Stomach (tissue), 9 donors: ENCODE data around the gene NRXN2. TPM values are rescaled to one million over a fixed set of nuclear protein-coding genes. Genes with fewer than 3 reads are reported as not detected.
A peak's percentile ranks its signal among the peaks of the same experiment; 100 is the strongest.

Experiments used
- DNase-seq, 2 donors: peaks; one replicate each; pipeline versions ENCODE4 v3.0.0 to v3.0.0-alpha.2; 2013 to 2019
- H3K27ac ChIP-seq, 5 donors: fragments of 200-600 bp in 4 of 5; sonication (generic) in 4 of 5; one replicate each; pipeline ENCODE4 v1.5.1; 2013 to 2019; ENCODE audit warnings: mild to moderate bottlenecking in 1 of 5, moderate library complexity in 1 of 5
- H3K27me3 ChIP-seq, 3 donors: fragments of 200-600 bp; sonication (generic); one replicate each; pipeline ENCODE4 v1.5.1; 2017 to 2019; ENCODE audit warnings: mixed run types in 1 of 3
- H3K36me3 ChIP-seq, 4 donors: fragments of 200-600 bp; sonication (generic); 1 replicate in 3 of 4; 2 replicates in 1 of 4; pipeline ENCODE4 v1.5.1; 2016 to 2019
- H3K4me1 ChIP-seq, 4 donors: fragments of 200-600 bp; sonication (generic); one replicate each; pipeline ENCODE4 v1.5.1; 2016 to 2019
- H3K4me3 ChIP-seq, 4 donors: fragments of 200-600 bp; sonication (generic) in 3 of 4; one replicate each; pipeline ENCODE4 v1.5.1; 2016 to 2019; ENCODE audit warnings: mild to moderate bottlenecking in 1 of 4
- H3K9me3 ChIP-seq, 4 donors: fragments of 200-600 bp; sonication (generic); one replicate each; pipeline ENCODE4 v1.5.1; 2016 to 2019
- EP300 ChIP-seq: sonication (generic); formaldehyde crosslinking; IDR thresholded peaks from one replicate; pipeline ENCODE4 v1.6.1; 2017; ENCODE audit warnings: antibody characterized with exemption
- POLR2A ChIP-seq, 4 donors: fragments of 450-650 bp; IDR thresholded peaks; one replicate each; pipeline ENCODE4 v1.6.1; 2016; ENCODE audit warnings: antibody characterized with exemption in 4 of 4, control low read depth in 2 of 4, mild to moderate bottlenecking in 1 of 4, moderate library complexity in 1 of 4
- POLR2AphosphoS5 ChIP-seq, 3 donors: sonication (generic); formaldehyde crosslinking; IDR thresholded peaks; one replicate each; pipeline ENCODE4 v1.6.1; 2016; ENCODE audit warnings: antibody characterized with exemption in 3 of 3
- WGBS, 5 donors: extraction: QIAGEN DNeasy Blood & Tissue Kit in 3 of 5; methylation state at CpG; one replicate each; pipeline versions ENCODE4 v1.1.5 to v1.1.7; 2013 to 2018; 5-methylcytosine and 5-hydroxymethylcytosine counted together
- intact Hi-C: fragments of 100-400 bp; cut with DNase I; formaldehyde crosslinking; loops from one replicate; pipeline ENCODE4 v1.15.1; 2023; ENCODE audit warnings: low total_unique reads
- polyA plus RNA-seq, 3 donors: library from polyadenylated mRNA; stranded (reverse); fragments of 200-250 nt; gene quantifications; one replicate each; pipeline ENCODE4 v1.2.3, GENCODE V29; 2013
- total RNA-seq, 5 donors: library from RNA; depleted of rRNA; stranded (reverse); fragments of >200 nt; gene quantifications; one replicate each; pipeline versions ENCODE4 v1.1.0 to v1.2.3, GENCODE V29; 2014 to 2016
- TF ChIP-seq, protein P1 (sequence below), 7 experiments: fragments of 450-650 bp in 4 of 7; fragments of 200-600 bp in 3 of 7; sonication (generic) in 3 of 7; IDR thresholded peaks; one replicate each; pipeline ENCODE4 v1.5.1; 2016 to 2019; ENCODE audit warnings: antibody characterized with exemption in 7 of 7, control low read depth in 2 of 7, mild to moderate bottlenecking in 1 of 7
- donor health status: healthy with polysubstance abuse.
- donor health status: Bipolar disorder and iron deficiency.
- donor health status: healthy.

NRXN2 gene
- total and polyA plus RNA-seq, 8 donors = 0.14 to 16.9 (median 1.2) TPM; not detected in 4

DNA sequence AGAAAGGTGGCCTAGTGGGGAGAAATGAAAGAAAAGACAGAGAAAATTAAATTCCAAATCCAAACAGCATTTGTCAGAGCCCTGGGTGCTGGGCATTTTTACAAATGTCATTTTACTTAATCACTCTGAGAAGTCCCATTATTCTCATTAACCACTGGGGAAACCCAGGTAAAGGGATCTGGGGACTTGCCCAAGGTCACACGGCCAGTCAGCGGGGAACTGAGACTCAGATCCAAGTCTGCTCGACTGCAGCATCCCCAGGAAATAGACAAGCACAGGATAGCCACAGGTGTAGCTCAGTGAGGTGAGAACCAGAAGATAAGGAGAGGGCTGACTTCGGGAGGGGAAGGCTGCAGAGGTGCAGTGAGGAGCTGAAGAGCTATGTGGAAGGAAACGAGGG lies 7.9 kb downstream of the NRXN2 start:
- TF ChIP-seq, protein P1, sequence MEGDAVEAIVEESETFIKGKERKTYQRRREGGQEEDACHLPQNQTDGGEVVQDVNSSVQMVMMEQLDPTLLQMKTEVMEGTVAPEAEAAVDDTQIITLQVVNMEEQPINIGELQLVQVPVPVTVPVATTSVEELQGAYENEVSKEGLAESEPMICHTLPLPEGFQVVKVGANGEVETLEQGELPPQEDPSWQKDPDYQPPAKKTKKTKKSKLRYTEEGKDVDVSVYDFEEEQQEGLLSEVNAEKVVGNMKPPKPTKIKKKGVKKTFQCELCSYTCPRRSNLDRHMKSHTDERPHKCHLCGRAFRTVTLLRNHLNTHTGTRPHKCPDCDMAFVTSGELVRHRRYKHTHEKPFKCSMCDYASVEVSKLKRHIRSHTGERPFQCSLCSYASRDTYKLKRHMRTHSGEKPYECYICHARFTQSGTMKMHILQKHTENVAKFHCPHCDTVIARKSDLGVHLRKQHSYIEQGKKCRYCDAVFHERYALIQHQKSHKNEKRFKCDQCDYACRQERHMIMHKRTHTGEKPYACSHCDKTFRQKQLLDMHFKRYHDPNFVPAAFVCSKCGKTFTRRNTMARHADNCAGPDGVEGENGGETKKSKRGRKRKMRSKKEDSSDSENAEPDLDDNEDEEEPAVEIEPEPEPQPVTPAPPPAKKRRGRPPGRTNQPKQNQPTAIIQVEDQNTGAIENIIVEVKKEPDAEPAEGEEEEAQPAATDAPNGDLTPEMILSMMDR (IDR thresholded peaks at IDR 0.05) = no peak
- TF ChIP-seq POLR2AphosphoS5 (IDR thresholded peaks at IDR 0.05) (no peak), EP300 (no peak), POLR2A (IDR thresholded peaks at IDR 0.05) (no peak)
- Histone ChIP-seq H3K4me3 (no peak overlapping the region), H3K27ac (no peak overlapping the region), H3K36me3 (no peaks in the 10 kb centered on the region), H3K27me3 (peaks cover 26 to 100% (median 88%) of the 10 kb centered on the region in 3 donors), H3K9me3 (no peaks in the 10 kb centered on the region), H3K4me1 (peaks cover 21 to 37% (median 29%) of the 10 kb centered on the region in 4 donors)
- WGBS, 5 donors = 40 to 51% (median 46%) methylated on average over 5 of the region's 5 CpGs
- DNase-seq = no peak
- intact Hi-C loops = no loop called here

DNA sequence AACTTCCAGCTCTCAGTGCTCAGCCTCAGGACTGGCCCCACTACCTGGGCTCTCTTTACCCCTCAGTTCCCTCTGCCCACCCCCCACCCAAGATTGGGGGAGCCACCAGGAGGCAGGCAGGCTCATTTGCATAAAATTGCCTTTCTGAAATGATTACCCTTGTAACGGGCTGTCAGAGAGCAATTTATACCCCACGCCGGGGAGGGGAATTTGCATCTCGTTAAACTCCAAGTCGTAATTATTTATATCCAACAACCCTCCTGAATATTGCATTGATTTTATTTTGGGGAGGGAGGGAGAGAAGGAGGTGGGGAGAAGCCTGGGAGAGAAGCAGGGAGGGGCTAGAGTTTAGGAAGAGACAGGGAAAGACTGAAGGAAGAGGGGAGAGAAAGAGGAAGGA lies 8.3 kb downstream of the NRXN2 start:
- intact Hi-C loops = no loop called here
- H3K27me3 ChIP-seq = peaks cover 26 to 100% (median 88%) of the 10 kb centered on the region in 3 donors

GRCh38 chr11:64713781-64714363 lies 9.1 kb downstream of the NRXN2 start:
- H3K9me3 ChIP-seq = no peaks in the 10 kb centered on the region
- no peaks in the 10 kb centered on the region for H3K36me3 ChIP-seq
- DNase-seq = no peak
- peaks cover 21 to 37% (median 29%) of the 10 kb centered on the region in 4 donors for H3K4me1 ChIP-seq
- intact Hi-C loops = no loop called here
- TF ChIP-seq POLR2AphosphoS5 (IDR thresholded peaks at IDR 0.05) = no peak
- no peak overlapping the region for H3K27ac ChIP-seq
- peak overlapping the region in 3 of 4 donors; percentile 5 to 31 (median 22) for H3K4me3 ChIP-seq
- WGBS, 5 donors = 5 to 13% (median 9%) methylated on average over 22 to 39 of the region's 39 CpGs
- peaks cover 26 to 100% (median 81%) of the 10 kb centered on the region in 3 donors for H3K27me3 ChIP-seq

More for the DNA sequence above, 8.3 kb downstream of the NRXN2 start:
- no peak overlapping the region for H3K27ac ChIP-seq
- peaks cover 21 to 37% (median 29%) of the 10 kb centered on the region in 4 donors for H3K4me1 ChIP-seq
- no peak for DNase-seq
- no peaks in the 10 kb centered on the region for H3K36me3 ChIP-seq
- no peaks in the 10 kb centered on the region for H3K9me3 ChIP-seq
- 47 to 62% (median 56%) methylated on average over 5 of the region's 5 CpGs for WGBS, 5 donors
- no peak overlapping the region for H3K4me3 ChIP-seq
- TF ChIP-seq POLR2AphosphoS5 (IDR thresholded peaks at IDR 0.05) (no peak), POLR2A (IDR thresholded peaks at IDR 0.05) (no peak), EP300 (no peak)
- TF ChIP-seq, protein P1 (IDR thresholded peaks at IDR 0.05) = no peak

DNA sequence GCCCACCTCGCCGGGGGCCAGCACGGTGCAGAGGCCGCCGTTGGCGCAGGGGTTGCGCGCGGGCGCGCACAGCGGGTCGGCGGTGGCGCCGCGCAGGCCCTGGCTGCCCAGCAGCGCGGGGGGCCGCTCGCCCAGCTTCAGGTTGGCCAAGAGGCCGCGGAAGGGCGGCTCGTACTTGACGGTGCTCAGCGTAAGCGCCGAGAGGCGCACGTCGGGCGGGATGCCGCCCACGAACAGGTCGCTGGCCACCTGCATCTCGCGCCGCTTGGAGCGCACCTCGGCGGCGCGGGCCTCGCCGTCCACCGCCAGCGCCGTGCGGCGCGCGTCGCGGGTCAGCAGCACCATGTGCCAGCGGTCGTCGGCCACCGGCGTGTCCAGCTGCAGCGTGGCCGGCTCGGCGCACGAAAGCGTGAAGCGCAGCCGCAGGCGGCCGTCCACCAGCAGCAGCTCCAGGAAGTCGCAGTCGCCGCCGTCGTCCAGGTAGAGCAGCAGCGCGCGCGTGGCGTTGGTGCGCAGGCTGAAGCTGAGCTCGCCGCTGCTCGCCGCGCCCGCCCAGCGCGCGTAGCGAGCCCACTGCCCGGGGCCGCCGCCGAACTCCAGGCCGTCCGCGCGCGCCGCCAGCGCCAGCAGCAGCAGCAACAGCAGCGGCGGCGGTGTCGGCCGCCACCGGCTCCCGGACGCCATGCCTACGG lies 9.8 kb downstream of the NRXN2 start:
- TF ChIP-seq, protein P1 (IDR thresholded peaks at IDR 0.05) = no peak
- no peak for TF ChIP-seq POLR2A (IDR thresholded peaks at IDR 0.05)
- TF ChIP-seq POLR2AphosphoS5 (IDR thresholded peaks at IDR 0.05) = no peak
- no peak for TF ChIP-seq EP300
- intact Hi-C loops = no loop called here
- no peaks in the 10 kb centered on the region for H3K9me3 ChIP-seq
- H3K4me3 ChIP-seq = peak overlapping the region in 3 of 4 donors; percentile 5 to 31 (median 22)
- H3K4me1 ChIP-seq = peaks cover 21 to 37% (median 29%) of the 10 kb centered on the region in 4 donors
- H3K36me3 ChIP-seq = no peaks in the 10 kb centered on the region
- peak; percentile 46 to 92 for DNase-seq
- no peak overlapping the region for H3K27ac ChIP-seq
- peaks cover 26 to 100% (median 74%) of the 10 kb centered on the region in 3 donors for H3K27me3 ChIP-seq
- 1 to 4% (median 3%) methylated on average over 29 to 111 of the region's 111 CpGs; no CpG with 5 or more reads in 1 of the 5 donors for WGBS, 5 donors
